Activated gamma-delta T cell treated with Interleukin-2 at 50 U/mL for 16 hours (primary cell): ENCODE results near the gene CSAG1.
"Not testable (repeated sequence)": the region's sequence is repeated elsewhere in the genome, so short reads cannot be mapped to it uniquely, and the experiment has no call there.

Experiments used
- DNase-seq: peaks from one replicate; pipeline ENCODE4 v3.0.0-alpha.2; 2020

The CSAG1 gene

DNA sequence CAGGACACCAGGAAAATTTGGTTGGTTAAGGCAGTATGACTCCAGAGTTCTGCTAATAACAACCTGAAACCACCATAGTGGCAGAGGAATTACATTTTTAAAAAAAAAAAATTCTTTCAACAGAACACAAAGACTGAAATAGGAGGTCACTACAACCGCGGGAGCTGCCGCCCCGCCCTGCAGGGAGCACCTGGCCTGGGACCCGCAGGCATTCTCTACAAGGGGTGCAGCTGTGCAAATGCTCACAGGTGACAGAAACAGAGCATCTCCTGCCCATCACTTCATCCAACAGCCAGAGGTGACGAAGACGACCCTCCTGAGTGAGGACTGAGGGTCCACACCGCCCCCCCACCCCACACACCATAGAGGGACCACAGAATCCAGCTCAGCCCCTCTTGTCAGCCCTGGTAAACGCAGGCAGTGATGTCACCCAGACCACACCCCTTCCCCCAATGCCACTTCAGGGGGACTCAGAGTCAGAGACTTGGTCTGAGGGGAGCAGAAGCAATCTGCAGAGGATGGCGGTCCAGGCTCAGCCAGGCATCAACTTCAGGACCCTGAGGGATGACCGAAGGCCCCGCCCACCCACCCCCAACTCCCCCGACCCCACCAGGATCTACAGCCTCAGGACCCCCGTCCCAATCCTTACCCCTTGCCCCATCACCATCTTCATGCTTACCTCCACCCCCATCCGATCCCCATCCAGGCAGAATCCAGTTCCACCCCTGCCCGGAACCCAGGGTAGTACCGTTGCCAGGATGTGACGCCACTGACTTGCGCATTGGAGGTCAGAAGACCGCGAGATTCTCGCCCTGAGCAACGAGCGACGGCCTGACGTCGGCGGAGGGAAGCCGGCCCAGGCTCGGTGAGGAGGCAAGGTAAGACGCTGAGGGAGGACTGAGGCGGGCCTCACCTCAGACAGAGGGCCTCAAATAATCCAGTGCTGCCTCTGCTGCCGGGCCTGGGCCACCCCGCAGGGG, 35.3 kb downstream of the CSAG1 start, which contains the start of gene MAGEA3:
Gene MAGEA3 (plus strand): TSS at position 843 of the 980 bp plus-strand sequence. CDS start 2,039 bp downstream, outside the sequence.
- not testable (repeated sequence) for DNase-seq

DNA sequence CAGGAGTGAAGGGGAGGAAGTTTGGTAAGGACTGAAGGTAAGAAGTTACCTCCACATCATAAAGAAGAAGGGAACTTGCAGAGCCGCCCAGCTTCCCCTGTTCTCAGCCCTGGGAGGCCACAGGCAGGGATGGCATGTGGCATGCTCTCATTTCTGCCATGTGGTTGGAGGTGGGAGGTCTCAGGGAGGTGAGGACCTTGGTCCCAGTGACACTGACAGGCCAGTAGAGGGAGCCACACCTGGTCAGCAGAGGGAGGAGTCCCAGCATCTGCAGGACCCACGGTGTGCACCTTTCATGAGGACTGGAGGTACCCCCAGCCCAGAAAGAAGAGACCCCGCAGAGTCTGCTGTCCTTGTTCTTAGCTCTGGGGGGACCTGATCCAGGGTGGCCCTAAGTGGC, 52.5 kb downstream of the CSAG1 start:
- not testable (repeated sequence) for DNase-seq
